Mononuclear cell (primary cell): Measurements from ENCODE around the gene RLN3. TPM values are rescaled to one million over a fixed set of nuclear protein-coding genes. Genes with fewer than 3 reads are reported as not detected.

Source experiments
- H3K27me3 ChIP-seq: 2 replicates; pipeline ENCODE4 v1.6.0; 2011; ENCODE audit warnings: low read length, control low read depth; ENCODE audit not compliant: insufficient read depth
- H3K4me1 ChIP-seq: 2 replicates; pipeline ENCODE4 v1.5.1; 2011; ENCODE audit warnings: mild to moderate bottlenecking, low read length, control low read depth; ENCODE audit not compliant: insufficient read depth
- H3K4me3 ChIP-seq: 2 replicates; pipeline ENCODE4 v1.5.1; 2011; ENCODE audit warnings: mild to moderate bottlenecking, low read length, moderate library complexity
- H3K9me3 ChIP-seq: 2 replicates; pipeline ENCODE4 v1.5.1; 2011; ENCODE audit warnings: low read depth, mild to moderate bottlenecking, control low read depth, low read length
- total RNA-seq: library from RNA; depleted of rRNA; stranded (reverse); fragments of >200 nt; gene quantifications from one replicate; pipeline ENCODE4 v1.2.3, GENCODE V29; 2012

The RLN3 gene
- total RNA-seq, 1 donor = not detected

GRCh38 chr19:14053032-14053431, 25.1 kb downstream of the RLN3 start:
- Histone ChIP-seq H3K4me1 (peaks cover 4% of the 10 kb centered on the region), H3K27me3 (peaks cover 1% of the 10 kb centered on the region), H3K9me3 (no peaks in the 10 kb centered on the region), H3K4me3 (no peak overlapping the region)

GRCh38 chr19:14053500-14053899, 25.6 kb downstream of the RLN3 start:
- Histone ChIP-seq H3K9me3 (no peaks in the 10 kb centered on the region), H3K4me1 (peaks cover 9% of the 10 kb centered on the region), H3K27me3 (peaks cover 6% of the 10 kb centered on the region), H3K4me3 (no peak overlapping the region)

GRCh38 chr19:14054099-14054498, 26.2 kb downstream of the RLN3 start:
- Histone ChIP-seq H3K4me3 (no peak overlapping the region), H3K27me3 (peaks cover 12% of the 10 kb centered on the region), H3K9me3 (no peaks in the 10 kb centered on the region), H3K4me1 (peaks cover 15% of the 10 kb centered on the region)

- H3K4me3 ChIP-seq = no peak overlapping the region
- H3K4me1 ChIP-seq = peaks cover 16% of the 10 kb centered on the region
- H3K27me3 ChIP-seq = peaks cover 18% of the 10 kb centered on the region
- H3K9me3 ChIP-seq = no peaks in the 10 kb centered on the region
Observed at GRCh38 chr19:14054721-14055120, 26.8 kb downstream of the RLN3 start.

- H3K27me3 ChIP-seq = peaks cover 24% of the 10 kb centered on the region
- no peak overlapping the region for H3K4me3 ChIP-seq
- H3K4me1 ChIP-seq = peaks cover 16% of the 10 kb centered on the region
- no peaks in the 10 kb centered on the region for H3K9me3 ChIP-seq
Observed at GRCh38 chr19:14055396-14055795, 27.4 kb downstream of the RLN3 start.

- peaks cover 16% of the 10 kb centered on the region for H3K4me1 ChIP-seq
- H3K4me3 ChIP-seq = no peak overlapping the region
- peaks cover 25% of the 10 kb centered on the region for H3K27me3 ChIP-seq
- H3K9me3 ChIP-seq = no peaks in the 10 kb centered on the region
Observed at GRCh38 chr19:14056069-14056666, 28.2 kb downstream of the RLN3 start.

GRCh38 chr19:14056741-14057356, 28.9 kb downstream of the RLN3 start:
- Histone ChIP-seq H3K4me3 (no peak overlapping the region), H3K27me3 (peaks cover 25% of the 10 kb centered on the region), H3K4me1 (peaks cover 16% of the 10 kb centered on the region), H3K9me3 (no peaks in the 10 kb centered on the region)

- no peak overlapping the region for H3K4me3 ChIP-seq
- H3K9me3 ChIP-seq = no peaks in the 10 kb centered on the region
- peaks cover 16% of the 10 kb centered on the region for H3K4me1 ChIP-seq
- peaks cover 25% of the 10 kb centered on the region for H3K27me3 ChIP-seq
Observed at GRCh38 chr19:14058182-14059092, 30.5 kb downstream of the RLN3 start.

GRCh38 chr19:14059093-14059480, 31.1 kb downstream of the RLN3 start:
- Histone ChIP-seq H3K4me3 (no peak overlapping the region), H3K9me3 (no peaks in the 10 kb centered on the region), H3K27me3 (peaks cover 25% of the 10 kb centered on the region), H3K4me1 (peaks cover 16% of the 10 kb centered on the region)

- H3K4me1 ChIP-seq = peaks cover 16% of the 10 kb centered on the region
- peaks cover 25% of the 10 kb centered on the region for H3K27me3 ChIP-seq
- no peaks in the 10 kb centered on the region for H3K9me3 ChIP-seq
- no peak overlapping the region for H3K4me3 ChIP-seq
Observed at GRCh38 chr19:14059652-14060155, 31.8 kb downstream of the RLN3 start.

- Histone ChIP-seq H3K4me1 (peaks cover 16% of the 10 kb centered on the region), H3K9me3 (no peaks in the 10 kb centered on the region), H3K27me3 (peaks cover 25% of the 10 kb centered on the region), H3K4me3 (no peak overlapping the region)
Observed at GRCh38 chr19:14061081-14061749, 33.3 kb downstream of the RLN3 start.

- H3K9me3 ChIP-seq = no peaks in the 10 kb centered on the region
- H3K4me1 ChIP-seq = peaks cover 16% of the 10 kb centered on the region
- peaks cover 25% of the 10 kb centered on the region for H3K27me3 ChIP-seq
- H3K4me3 ChIP-seq = no peak within 1 kb of the TSS
Observed at GRCh38 chr19:14061751-14062557, 34.0 kb downstream of the RLN3 start, which contains the start of gene PALM3. Gene PALM3 (minus strand): TSS chr19:14062076. CDS start chr19:14061980, 96 bp downstream.

GRCh38 chr19:14062558-14062855, 34.6 kb downstream of the RLN3 start:
- peaks cover 16% of the 10 kb centered on the region for H3K4me1 ChIP-seq
- H3K9me3 ChIP-seq = no peaks in the 10 kb centered on the region
- H3K4me3 ChIP-seq = no peak overlapping the region
- H3K27me3 ChIP-seq = peaks cover 25% of the 10 kb centered on the region

- no peak overlapping the region for H3K4me3 ChIP-seq
- H3K27me3 ChIP-seq = peaks cover 23% of the 10 kb centered on the region
- peaks cover 10% of the 10 kb centered on the region for H3K4me1 ChIP-seq
- no peaks in the 10 kb centered on the region for H3K9me3 ChIP-seq
Observed at GRCh38 chr19:14063105-14063504, 35.2 kb downstream of the RLN3 start.
